GM19372 (cell line): ENCODE measurements around the gene MET.
"Not testable (repeated sequence)": the region's sequence is repeated elsewhere in the genome, so short reads cannot be mapped to it uniquely, and the experiment has no call there.

ENCODE experiments used
- ATAC-seq: cut with Tn5 transposase; IDR thresholded peaks from one replicate; pipeline ENCODE4 v1.9.1; 2021; ENCODE audit warnings: mild to moderate bottlenecking, low read depth, moderate library complexity; ENCODE audit not compliant: unreplicated experiment

Gene MET

GRCh38 chr7:116741625-116742316 is 69.8 kb downstream of the MET start:
- no peak for ATAC-seq

- no peak for ATAC-seq
Observed at GRCh38 chr7:116742641-116743040, 70.6 kb downstream of the MET start.

DNA sequence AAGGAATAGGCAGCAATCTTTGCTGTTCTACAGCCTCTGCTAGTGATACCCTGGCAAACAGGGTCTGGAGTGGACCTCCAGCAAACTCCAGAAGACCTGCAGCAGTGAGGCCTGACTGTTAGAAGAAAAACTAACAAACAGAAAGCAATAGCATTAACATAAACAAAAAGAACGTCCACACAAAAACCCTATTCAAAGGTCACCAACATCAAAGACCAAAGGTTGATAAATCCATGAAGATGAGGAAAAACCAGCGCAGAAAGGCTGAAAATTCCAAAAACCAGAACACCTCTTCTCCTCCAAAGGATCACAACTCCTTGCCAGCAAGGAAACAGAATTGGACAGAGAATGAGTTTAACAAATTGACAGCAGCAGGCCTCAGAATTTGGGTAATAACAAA is 71.8 kb downstream of the MET start:
- not testable (repeated sequence) for ATAC-seq

- ATAC-seq, result not testable (repeated sequence)
Observed at GRCh38 chr7:116746388-116746787, 74.4 kb downstream of the MET start.

DNA sequence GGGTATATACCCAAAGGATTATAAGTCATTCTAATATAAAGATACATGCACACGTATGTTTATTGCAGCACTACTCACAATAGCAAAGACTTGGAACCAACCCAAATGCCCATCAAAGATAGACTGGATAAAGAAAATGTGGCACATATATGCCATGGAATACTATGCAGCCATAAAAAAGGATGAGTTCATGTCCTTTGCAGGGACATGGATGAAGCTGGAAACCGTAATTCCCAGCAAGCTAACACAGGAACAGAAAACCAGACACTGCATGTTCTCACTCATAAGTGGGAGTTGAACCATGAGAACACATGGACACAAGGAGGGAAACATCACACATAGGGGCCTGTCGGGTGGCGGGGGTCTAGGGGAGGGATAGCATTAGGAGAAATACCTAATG is 79.1 kb downstream of the MET start:
- not testable (repeated sequence) for ATAC-seq

DNA sequence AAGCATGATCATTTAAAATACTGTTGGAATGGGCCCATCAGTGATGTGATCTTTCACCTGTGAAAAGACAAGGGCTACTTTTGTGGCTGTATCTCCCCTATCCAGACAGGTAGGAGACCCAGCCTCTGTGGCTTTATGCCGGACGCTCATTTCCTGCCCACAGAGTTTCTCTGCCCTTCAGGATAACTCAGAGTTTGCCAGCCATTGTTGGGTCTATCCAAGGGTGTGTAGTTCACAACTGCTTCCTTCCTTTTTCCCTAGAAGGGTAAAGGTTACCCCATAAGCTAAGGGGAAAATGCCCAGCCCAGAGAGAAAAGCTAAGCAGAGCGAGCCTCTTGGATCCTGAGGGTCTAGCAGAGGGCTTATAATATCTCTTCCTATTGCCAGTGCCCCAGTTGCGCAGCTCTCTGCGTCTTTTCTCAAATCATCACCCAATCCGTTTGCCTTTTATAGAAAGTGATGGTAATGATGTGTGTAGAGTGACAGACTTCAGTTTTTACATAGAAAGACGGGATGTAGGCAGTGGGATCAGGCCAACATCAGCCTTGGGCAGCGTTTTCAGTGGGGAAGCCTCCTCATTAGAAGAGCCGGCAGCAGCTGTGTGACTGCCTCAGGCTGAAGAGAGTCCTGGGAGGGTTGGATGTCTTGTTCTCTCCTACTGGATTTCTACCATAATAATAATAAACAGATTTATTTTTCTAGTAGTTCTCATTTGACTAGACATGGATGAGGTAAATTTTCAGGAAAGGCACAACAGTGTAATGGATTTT is 80.5 kb downstream of the MET start:
- ATAC-seq, result no peak

DNA sequence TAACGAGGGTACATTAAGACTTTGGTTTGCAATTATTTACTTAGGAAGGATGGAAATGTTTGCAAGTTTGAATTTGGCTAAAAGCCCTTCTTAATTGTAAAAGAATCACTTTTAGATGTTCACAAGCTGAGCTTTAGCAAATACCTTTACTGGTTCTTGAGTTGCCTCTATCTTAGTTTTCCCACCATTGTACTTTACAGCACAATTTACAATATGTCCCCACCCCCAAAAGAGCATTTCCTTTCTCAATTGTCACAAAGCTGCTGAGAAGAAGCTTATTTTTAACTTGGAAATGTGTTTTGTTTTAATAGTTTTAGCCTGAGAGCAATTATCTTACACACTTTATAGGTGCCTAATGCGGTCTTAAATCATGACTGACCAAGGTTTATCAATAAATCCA is 81.1 kb downstream of the MET start:
- ATAC-seq, result no peak

DNA sequence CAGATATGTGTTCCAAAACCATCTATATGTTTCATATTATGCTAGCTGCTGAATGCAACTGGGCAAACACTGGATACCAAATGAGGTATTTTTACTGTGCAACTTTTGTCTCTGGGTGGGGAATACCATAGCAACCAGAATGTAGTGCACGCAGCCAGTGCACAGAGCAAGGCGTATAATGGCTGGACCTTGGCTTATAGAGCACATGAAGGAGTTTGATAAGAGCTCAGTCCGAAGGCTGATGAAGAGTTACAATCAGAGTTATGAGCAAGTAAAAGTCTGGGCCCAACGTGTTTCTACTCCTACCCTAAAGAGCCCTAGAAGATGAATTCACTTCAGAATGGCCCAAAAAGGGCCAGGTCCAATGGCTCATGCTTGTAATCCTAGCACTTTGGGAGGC is 82.2 kb downstream of the MET start:
- no peak for ATAC-seq

DNA sequence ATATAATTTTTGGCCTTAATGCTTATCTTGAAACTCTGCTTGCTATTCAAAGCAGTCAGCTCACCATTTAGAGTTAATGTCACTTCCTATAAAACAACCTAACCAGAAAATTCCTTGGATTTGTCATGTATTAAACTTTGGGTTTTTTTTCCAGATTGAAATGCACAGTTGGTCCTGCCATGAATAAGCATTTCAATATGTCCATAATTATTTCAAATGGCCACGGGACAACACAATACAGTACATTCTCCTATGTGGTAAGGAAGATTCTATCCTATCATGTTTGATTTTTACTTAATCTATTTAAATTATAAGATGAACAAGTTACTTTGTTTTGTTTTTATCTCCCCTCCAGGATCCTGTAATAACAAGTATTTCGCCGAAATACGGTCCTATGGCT is 85.3 kb downstream of the MET start:
- ATAC-seq, result no peak

- not testable (repeated sequence) for ATAC-seq
Observed at GRCh38 chr7:116759642-116760041, 87.6 kb downstream of the MET start.

GRCh38 chr7:116762971-116763370 is 91.0 kb downstream of the MET start:
- no peak for ATAC-seq

- ATAC-seq, result no peak
Observed at GRCh38 chr7:116763647-116764046, 91.7 kb downstream of the MET start.

GRCh38 chr7:116766881-116767280 is 94.9 kb downstream of the MET start:
- no peak for ATAC-seq

DNA sequence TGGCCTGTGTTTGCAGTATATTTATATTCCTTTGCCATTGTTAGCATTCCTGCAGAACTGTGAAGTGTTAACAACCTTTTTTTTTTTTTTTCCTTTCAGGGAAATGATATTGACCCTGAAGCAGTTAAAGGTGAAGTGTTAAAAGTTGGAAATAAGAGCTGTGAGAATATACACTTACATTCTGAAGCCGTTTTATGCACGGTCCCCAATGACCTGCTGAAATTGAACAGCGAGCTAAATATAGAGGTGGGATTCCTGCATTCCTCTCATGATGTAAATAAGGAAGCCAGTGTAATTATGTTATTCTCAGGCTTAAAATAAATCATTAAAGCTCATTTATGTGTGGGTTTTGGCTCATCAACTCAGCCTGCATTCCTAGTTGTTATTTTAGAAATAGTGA is 97.5 kb downstream of the MET start:
- ATAC-seq, result no peak

GRCh38 chr7:116770941-116771340 is 98.9 kb downstream of the MET start:
- no peak for ATAC-seq

GRCh38 chr7:116771640-116772039 is 99.6 kb downstream of the MET start:
- no peak for ATAC-seq

GRCh38 chr7:116772423-116772863 is 100.4 kb downstream of the MET start:
- no peak for ATAC-seq

DNA sequence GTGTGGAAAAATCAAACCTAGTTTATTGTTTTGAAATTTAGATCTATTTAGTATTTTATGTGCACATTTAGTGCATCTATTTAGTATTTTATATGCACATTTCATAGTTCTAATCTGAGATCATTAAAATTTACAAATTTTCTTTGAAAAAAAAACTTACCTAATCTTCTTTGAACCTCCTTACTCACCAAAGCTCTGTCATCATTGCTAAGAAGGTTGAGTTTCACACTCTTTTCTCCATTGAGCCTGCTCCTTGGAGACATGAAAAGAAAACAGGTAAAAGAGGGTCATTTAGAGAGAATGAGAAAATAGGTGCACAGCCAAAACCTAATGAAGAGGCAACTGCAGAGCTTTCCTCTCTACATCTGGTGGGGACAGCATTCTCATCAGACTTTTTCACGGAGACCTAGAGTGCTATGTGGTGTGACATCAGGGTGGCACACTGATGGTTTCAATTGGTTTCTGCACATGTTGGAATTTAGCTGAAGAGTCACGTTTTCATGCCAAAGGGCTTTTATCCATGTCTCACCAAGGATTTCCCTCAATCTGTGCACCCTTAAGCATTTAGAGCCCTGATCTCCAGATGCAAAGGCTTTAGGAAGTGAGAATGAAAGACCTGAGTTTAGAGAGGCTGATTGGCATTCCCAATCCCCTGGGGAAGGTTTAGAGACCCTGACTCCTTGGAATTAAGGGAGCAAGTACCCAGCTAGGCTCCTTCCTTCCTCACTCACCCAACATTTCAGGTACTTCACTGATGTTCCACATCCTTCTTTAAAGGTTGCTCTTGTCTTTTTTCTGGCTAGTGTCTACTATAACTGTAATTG is 101.1 kb downstream of the MET start:
- no peak for ATAC-seq

- no peak for ATAC-seq
Observed at GRCh38 chr7:116776046-116776445, 104.0 kb downstream of the MET start.

- ATAC-seq, result no peak
Observed at GRCh38 chr7:116776610-116777289, 104.8 kb downstream of the MET start.
